ENCODE measurements around the gene TMBIM6. TPM values are rescaled to one million over a fixed set of nuclear protein-coding genes. Genes with fewer than 3 reads are reported as not detected.
A peak's percentile ranks its signal among the peaks of the same experiment; 100 is the strongest.

Gene TMBIM6
- total RNA-seq, 2 experiments from 2014 or later = 120 to 170 TPM

- no peaks in the 10 kb centered on the region for H3K79me2 ChIP-seq (ENCODE audit: insufficient read depth, low read depth, low read length)
- TF ChIP-seq EZH2phosphoT487 (IDR thresholded peaks at IDR 0.05; ENCODE audit: borderline replicate concordance, low read depth, low read length) = no peak
- TF ChIP-seq, protein P1, sequence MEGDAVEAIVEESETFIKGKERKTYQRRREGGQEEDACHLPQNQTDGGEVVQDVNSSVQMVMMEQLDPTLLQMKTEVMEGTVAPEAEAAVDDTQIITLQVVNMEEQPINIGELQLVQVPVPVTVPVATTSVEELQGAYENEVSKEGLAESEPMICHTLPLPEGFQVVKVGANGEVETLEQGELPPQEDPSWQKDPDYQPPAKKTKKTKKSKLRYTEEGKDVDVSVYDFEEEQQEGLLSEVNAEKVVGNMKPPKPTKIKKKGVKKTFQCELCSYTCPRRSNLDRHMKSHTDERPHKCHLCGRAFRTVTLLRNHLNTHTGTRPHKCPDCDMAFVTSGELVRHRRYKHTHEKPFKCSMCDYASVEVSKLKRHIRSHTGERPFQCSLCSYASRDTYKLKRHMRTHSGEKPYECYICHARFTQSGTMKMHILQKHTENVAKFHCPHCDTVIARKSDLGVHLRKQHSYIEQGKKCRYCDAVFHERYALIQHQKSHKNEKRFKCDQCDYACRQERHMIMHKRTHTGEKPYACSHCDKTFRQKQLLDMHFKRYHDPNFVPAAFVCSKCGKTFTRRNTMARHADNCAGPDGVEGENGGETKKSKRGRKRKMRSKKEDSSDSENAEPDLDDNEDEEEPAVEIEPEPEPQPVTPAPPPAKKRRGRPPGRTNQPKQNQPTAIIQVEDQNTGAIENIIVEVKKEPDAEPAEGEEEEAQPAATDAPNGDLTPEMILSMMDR (conservative IDR thresholded peaks at IDR 0.05; ENCODE audit: low read length) = peak; percentile 96
- H3K4me2 ChIP-seq (ENCODE audit: low read length) = no peak overlapping the region
- no peak overlapping the region for H2AFZ ChIP-seq (ENCODE audit: low read length)
- H3K9me2 ChIP-seq (ENCODE audit: insufficient read depth, low read length) = no peaks in the 10 kb centered on the region
- BruUV-seq (replicated peaks) = no TSS peak
- ChIA-PET CTCF (ENCODE audit: unreplicated experiment) (interaction anchor here (1.4 kb wide), 1 partner anchor 22 kb away, joined by 5 read pairs; the partner anchor contains the start of gene TMBIM6), POLR2A (interaction anchor here (1.9 kb wide), 1 partner anchor 22 kb away, joined by 8 read pairs; the partner anchor contains the start of gene TMBIM6)
- peaks cover 75% of the 10 kb centered on the region for H3K36me3 ChIP-seq (ENCODE audit: insufficient read depth, low read length)
- H3K27ac ChIP-seq (ENCODE audit: low read depth, low read length, poor library complexity, severe bottlenecking) = peak overlapping the region; percentile 3
- H3K4me3 ChIP-seq (ENCODE audit: low read depth, low read length, poor library complexity, severe bottlenecking) = no peak overlapping the region
- peak; percentile 73 for DNase-seq (ENCODE audit: low spot score)
- intact Hi-C loops (cut with micrococcal nuclease; ENCODE audit: unreplicated experiment) = no loop called here
- no peaks in the 10 kb centered on the region for H3K9me3 ChIP-seq (ENCODE audit: low read length)
- peaks cover 13% of the 10 kb centered on the region for H3K4me1 ChIP-seq (ENCODE audit: insufficient read depth, low read length, poor library complexity, severe bottlenecking)
- H4K20me1 ChIP-seq (ENCODE audit: insufficient read depth, low read length) = no peaks in the 10 kb centered on the region
Observed at GRCh38 chr12:49763006-49763591, 21.7 kb downstream of the TMBIM6 start.

GRCh38 chr12:49764126-49764525, 22.8 kb downstream of the TMBIM6 start:
- H3K9me2 ChIP-seq (ENCODE audit: insufficient read depth, low read length) = no peaks in the 10 kb centered on the region
- H3K27ac ChIP-seq (ENCODE audit: low read depth, low read length, poor library complexity, severe bottlenecking) = no peak overlapping the region
- POLR2A ChIA-PET = interaction anchor here (0.6 kb wide), 1 partner anchor 379 kb away, joined by 3 read pairs; no protein-coding TSS in a partner anchor
- peaks cover 13% of the 10 kb centered on the region for H3K4me1 ChIP-seq (ENCODE audit: insufficient read depth, low read length, poor library complexity, severe bottlenecking)
- H3K36me3 ChIP-seq (ENCODE audit: insufficient read depth, low read length) = peaks cover 65% of the 10 kb centered on the region
- TF ChIP-seq EZH2phosphoT487 (IDR thresholded peaks at IDR 0.05; ENCODE audit: borderline replicate concordance, low read depth, low read length) = no peak
- TF ChIP-seq, protein P1 (conservative IDR thresholded peaks at IDR 0.05; ENCODE audit: low read length) = no peak
- H2AFZ ChIP-seq (ENCODE audit: low read length) = no peak overlapping the region
- H3K4me2 ChIP-seq (ENCODE audit: low read length) = no peak overlapping the region
- no TSS peak for BruUV-seq (replicated peaks)
- no peak for DNase-seq (ENCODE audit: low spot score)
- no peaks in the 10 kb centered on the region for H4K20me1 ChIP-seq (ENCODE audit: insufficient read depth, low read length)
- no peaks in the 10 kb centered on the region for H3K79me2 ChIP-seq (ENCODE audit: insufficient read depth, low read depth, low read length)
- H3K9me3 ChIP-seq (ENCODE audit: low read length) = no peaks in the 10 kb centered on the region
- CTCF ChIA-PET (ENCODE audit: unreplicated experiment) = interaction anchor here (0.5 kb wide), 1 partner anchor 347 kb away, joined by 5 read pairs; no protein-coding TSS in a partner anchor
- intact Hi-C loops (cut with micrococcal nuclease; ENCODE audit: unreplicated experiment) = no loop called here
- no peak overlapping the region for H3K4me3 ChIP-seq (ENCODE audit: low read depth, low read length, poor library complexity, severe bottlenecking)

DNA sequence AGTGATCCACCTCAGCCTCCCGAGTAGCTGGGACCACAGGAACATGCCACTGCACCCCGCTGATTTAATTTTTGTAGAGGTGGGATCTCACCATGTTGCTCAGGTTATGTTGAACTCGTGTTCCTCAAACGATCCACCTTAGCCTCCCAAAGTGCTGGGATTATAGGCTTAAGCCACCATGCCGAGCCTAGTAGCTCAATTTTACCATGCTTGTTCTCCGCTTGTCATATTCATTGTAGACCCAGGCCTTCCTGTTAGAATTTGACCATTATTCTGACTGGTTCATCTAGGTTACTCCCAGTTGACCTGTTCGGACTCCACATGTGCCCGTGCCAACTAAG, 24.7 kb downstream of the TMBIM6 start:
- no peaks in the 10 kb centered on the region for H4K20me1 ChIP-seq (ENCODE audit: insufficient read depth, low read length)
- intact Hi-C loops (cut with micrococcal nuclease; ENCODE audit: unreplicated experiment) = no loop called here
- BruUV-seq (replicated peaks) = no TSS peak
- no peak for DNase-seq (ENCODE audit: low spot score)
- peaks cover 13% of the 10 kb centered on the region for H3K4me1 ChIP-seq (ENCODE audit: insufficient read depth, low read length, poor library complexity, severe bottlenecking)
- TF ChIP-seq EZH2phosphoT487 (IDR thresholded peaks at IDR 0.05; ENCODE audit: borderline replicate concordance, low read depth, low read length) = no peak
- TF ChIP-seq, protein P1 (conservative IDR thresholded peaks at IDR 0.05; ENCODE audit: low read length) = no peak
- no peaks in the 10 kb centered on the region for H3K9me2 ChIP-seq (ENCODE audit: insufficient read depth, low read length)
- POLR2A ChIA-PET = no interaction called here
- no peak overlapping the region for H3K4me2 ChIP-seq (ENCODE audit: low read length)
- CTCF ChIA-PET (ENCODE audit: unreplicated experiment) = no interaction called here
- H3K4me3 ChIP-seq (ENCODE audit: low read depth, low read length, poor library complexity, severe bottlenecking) = no peak overlapping the region
- no peaks in the 10 kb centered on the region for H3K9me3 ChIP-seq (ENCODE audit: low read length)
- peaks cover 46% of the 10 kb centered on the region for H3K36me3 ChIP-seq (ENCODE audit: insufficient read depth, low read length)
- no peak overlapping the region for H2AFZ ChIP-seq (ENCODE audit: low read length)
- H3K27ac ChIP-seq (ENCODE audit: low read depth, low read length, poor library complexity, severe bottlenecking) = no peak overlapping the region
- no peaks in the 10 kb centered on the region for H3K79me2 ChIP-seq (ENCODE audit: insufficient read depth, low read depth, low read length)

Data from OCI-LY7 (cell line).